HFFc6 (cell line): ENCODE data around the gene HACD1. TPM values are rescaled to one million over a fixed set of nuclear protein-coding genes. Genes with fewer than 3 reads are reported as not detected.
A peak's percentile ranks its signal among the peaks of the same experiment; 100 is the strongest.

Experiments
- DNase-seq: peaks from one replicate; pipeline ENCODE4 v3.0.0-alpha.2; 2018
- H3K27ac Mint-ChIP-seq: 2 replicates; pipeline ENCODE4 v1.8.0; 2020; ENCODE audit warnings: mild to moderate bottlenecking, mixed read lengths
- H3K27me3 Mint-ChIP-seq: 2 replicates; pipeline ENCODE4 v1.8.0; 2021; ENCODE audit warnings: mild to moderate bottlenecking, moderate library complexity, mixed read lengths; ENCODE audit not compliant: insufficient read depth
- H3K36me3 Mint-ChIP-seq: 2 replicates; pipeline ENCODE4 v1.8.0; 2021; ENCODE audit warnings: low read depth, mixed read lengths
- H3K4me1 Mint-ChIP-seq: 2 replicates; pipeline ENCODE4 v1.8.0; 2020; ENCODE audit warnings: low read depth, mixed read lengths
- H3K4me3 Mint-ChIP-seq: 2 replicates; pipeline ENCODE4 v1.8.0; 2020; ENCODE audit warnings: mild to moderate bottlenecking, moderate library complexity, mixed read lengths
- H3K9me3 Mint-ChIP-seq: 2 replicates; pipeline ENCODE4 v1.8.0; 2020; ENCODE audit warnings: mild to moderate bottlenecking, mixed read lengths
- long read RNA-seq: library from polyadenylated mRNA; unstranded; transcript quantifications from one replicate; pipeline ENCODE4 v2.0.0, GENCODE V29; 2019
- total RNA-seq, 6 experiments: library from RNA; stranded (reverse); fragmentation: NEBNext Ultra II Directional; extraction: Animal tissue kit (Norgen Biotek cat#: 25700); gene quantifications; 2 replicates in 1 of 6; 3 replicates in 5 of 6; pipeline ENCODE4 v1.2.3, GENCODE V29; 2021
- TF ChIP-seq, protein P1 (sequence below): fragments of 200-600 bp; sonication (generic); IDR thresholded peaks from 2 replicates; pipeline ENCODE4 v1.5.0; 2021; ENCODE audit warnings: antibody characterized with exemption, mild to moderate bottlenecking

Gene HACD1, protein sequence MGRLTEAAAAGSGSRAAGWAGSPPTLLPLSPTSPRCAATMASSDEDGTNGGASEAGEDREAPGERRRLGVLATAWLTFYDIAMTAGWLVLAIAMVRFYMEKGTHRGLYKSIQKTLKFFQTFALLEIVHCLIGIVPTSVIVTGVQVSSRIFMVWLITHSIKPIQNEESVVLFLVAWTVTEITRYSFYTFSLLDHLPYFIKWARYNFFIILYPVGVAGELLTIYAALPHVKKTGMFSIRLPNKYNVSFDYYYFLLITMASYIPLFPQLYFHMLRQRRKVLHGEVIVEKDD
- 100 to 1,000 TPM in 3 of 6 experiments, 10 to 100 TPM in 3; 84.6 to 138 (median 100) TPM for total RNA-seq
- long read RNA-seq, transcript HACD1-201 (2 exons, 773 nt): major isoform, 8 of 30 reads
- long read RNA-seq, partial matches to known transcripts: 5 of 30 reads
- long read RNA-seq, other reads (novel, unspliced or antisense): 15 of 30 reads

DNA sequence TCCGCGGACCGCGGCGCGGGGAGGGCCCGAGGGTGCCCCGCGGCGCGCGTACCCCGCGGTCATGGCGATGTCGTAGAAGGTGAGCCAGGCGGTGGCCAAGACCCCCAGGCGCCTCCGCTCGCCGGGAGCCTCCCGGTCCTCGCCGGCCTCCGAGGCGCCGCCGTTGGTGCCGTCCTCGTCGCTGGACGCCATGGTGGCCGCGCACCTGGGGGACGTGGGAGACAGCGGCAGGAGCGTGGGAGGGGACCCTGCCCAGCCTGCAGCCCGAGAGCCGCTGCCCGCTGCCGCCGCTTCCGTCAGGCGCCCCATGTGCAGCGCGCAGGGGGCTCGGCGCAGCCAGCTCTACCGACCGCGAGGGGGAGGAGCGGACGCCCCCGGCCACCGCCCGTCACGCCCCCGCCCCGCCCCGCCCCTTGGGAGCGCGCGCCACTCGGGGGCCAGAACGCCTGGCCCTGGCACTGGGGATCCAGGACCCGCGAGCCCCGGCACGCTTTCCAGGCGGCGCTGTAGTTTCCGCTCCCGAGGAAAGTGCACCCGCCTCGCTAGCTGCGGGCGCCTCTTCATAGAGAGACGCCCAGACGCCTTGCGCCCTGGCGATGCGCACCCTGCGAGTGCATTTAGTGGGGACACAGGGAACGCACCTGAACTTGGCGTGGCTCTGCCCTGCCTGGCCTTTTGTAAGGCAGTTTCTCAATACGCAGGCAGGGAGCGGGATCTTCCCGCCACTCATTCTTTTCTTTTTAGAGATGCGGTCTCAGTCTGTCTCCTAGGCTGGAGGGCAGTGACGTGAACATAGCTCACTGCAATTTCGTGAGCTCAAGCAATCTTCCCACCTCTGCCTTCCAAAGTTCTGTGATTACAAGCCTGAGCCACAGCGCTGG lies at the start of gene HACD1:
HACD1 (minus strand) TSS at position 344 of the 881 bp plus-strand sequence; CDS start at position 309, 35 bp downstream.
- peak; percentile 71 for DNase-seq
- Mint-ChIP-seq H3K27me3 (peaks cover 1% of the 10 kb centered on the region; the same call in 1 of the 2 replicates), H3K4me3 (peak within 1 kb of the TSS; percentile 96), H3K36me3 (peaks cover 16% of the 10 kb centered on the region), H3K9me3 (no peaks in the 10 kb centered on the region), H3K27ac (peak within 1 kb of the TSS; percentile 92), H3K4me1 (peaks cover 28% of the 10 kb centered on the region)
- TF ChIP-seq, protein P1, sequence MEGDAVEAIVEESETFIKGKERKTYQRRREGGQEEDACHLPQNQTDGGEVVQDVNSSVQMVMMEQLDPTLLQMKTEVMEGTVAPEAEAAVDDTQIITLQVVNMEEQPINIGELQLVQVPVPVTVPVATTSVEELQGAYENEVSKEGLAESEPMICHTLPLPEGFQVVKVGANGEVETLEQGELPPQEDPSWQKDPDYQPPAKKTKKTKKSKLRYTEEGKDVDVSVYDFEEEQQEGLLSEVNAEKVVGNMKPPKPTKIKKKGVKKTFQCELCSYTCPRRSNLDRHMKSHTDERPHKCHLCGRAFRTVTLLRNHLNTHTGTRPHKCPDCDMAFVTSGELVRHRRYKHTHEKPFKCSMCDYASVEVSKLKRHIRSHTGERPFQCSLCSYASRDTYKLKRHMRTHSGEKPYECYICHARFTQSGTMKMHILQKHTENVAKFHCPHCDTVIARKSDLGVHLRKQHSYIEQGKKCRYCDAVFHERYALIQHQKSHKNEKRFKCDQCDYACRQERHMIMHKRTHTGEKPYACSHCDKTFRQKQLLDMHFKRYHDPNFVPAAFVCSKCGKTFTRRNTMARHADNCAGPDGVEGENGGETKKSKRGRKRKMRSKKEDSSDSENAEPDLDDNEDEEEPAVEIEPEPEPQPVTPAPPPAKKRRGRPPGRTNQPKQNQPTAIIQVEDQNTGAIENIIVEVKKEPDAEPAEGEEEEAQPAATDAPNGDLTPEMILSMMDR: peak; percentile 69

DNA sequence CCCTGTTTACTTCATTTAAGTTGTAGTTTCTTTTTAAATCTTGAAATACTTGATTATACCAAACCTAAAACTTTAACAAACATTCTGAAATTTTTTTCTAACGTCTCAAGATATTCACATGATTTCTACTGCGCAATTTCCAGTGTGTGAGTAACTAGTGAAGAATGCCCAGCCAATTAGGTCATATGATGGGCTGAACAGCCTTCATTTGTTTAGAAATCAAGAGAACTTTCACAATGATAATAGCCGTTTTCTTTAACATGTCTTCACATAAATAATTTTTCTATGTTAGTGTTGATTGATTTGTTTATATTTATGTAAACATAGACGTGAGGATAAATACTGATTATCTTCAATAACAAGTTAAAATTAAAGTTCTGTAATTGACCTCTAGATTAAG lies 48.6 kb upstream of the HACD1 start:
- Mint-ChIP-seq H3K4me3 (peak overlapping the region; percentile 61), H3K4me1 (peaks cover 94% of the 10 kb centered on the region), H3K36me3 (peaks cover 59% of the 10 kb centered on the region)

DNA sequence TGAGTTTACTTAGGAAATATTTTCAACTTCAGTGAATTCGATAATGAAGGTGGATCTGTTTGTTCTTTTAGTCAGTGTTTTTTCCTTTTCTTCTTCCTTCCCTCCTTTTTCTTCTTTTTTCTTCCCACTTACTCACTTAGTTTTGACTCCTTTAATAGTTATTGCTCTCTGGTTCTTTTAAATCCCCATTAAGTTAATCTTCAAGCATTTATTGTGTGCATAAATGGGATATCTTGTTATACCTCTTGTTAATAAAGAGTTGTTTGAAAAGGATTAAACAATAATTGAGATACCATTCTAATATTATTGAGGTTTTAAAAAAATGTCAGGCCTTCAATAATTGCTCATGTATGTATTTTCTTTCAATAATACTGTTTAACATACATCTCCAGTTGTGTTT lies 46.3 kb upstream of the HACD1 start:
- no peak overlapping the region for H3K27ac Mint-ChIP-seq
- H3K4me3 Mint-ChIP-seq: no peak overlapping the region
- peaks cover 86% of the 10 kb centered on the region for H3K4me1 Mint-ChIP-seq
- H3K9me3 Mint-ChIP-seq: no peaks in the 10 kb centered on the region
- DNase-seq: no peak
- TF ChIP-seq, protein P1: no peak
- H3K27me3 Mint-ChIP-seq: peaks cover 2% of the 10 kb centered on the region; the same call in 1 of the 2 replicates
- peaks cover 51% of the 10 kb centered on the region for H3K36me3 Mint-ChIP-seq

More for the DNA sequence above, 48.6 kb upstream of the HACD1 start:
- TF ChIP-seq, protein P1: no peak
- H3K27me3 Mint-ChIP-seq: peaks cover 2% of the 10 kb centered on the region; the same call in 1 of the 2 replicates
- H3K27ac Mint-ChIP-seq: peak overlapping the region; percentile 78
- no peaks in the 10 kb centered on the region for H3K9me3 Mint-ChIP-seq
- DNase-seq: peak; percentile 81

DNA sequence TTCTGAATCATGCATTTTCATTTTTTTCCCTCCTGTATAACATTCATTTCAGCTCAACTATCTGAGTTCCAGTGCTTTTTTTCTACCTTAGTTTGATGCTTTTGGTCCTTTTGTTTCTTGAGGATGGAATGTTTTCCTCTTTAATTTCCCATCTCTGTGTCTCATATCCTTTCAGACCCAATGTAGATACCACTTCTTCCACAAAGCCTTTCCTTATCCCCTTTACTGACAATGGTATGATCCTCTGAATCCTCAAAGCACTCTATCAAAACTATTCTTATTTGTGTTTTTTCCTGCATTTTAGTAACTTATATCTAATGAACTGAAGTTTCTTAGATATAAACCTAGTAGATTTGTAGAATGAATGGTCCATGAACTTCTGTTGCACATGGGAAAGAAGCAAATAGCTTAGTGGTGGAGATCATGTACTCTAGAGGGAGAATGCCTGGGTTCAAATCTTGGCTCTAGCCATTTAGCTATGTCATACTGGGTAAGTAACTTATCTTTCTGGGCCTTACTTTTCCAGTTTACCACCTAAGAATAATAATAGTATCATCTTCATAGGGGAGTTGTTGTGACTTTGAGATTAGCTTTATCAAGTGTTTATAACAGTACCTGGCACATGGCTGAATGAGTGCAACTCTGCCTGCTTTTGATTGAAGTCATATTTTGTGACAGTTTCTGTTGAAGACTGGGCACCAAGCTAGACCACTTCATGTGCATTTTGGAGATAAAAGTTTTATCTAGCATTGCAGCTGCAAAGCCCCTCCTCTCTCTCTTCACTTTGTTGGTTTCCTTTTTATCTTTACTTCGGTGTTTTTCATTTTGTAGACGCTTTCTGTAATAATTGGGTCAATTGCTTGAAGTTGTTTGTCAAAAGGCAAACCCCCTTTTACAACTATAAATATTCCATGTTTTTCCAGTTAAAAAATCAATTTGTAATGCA lies 45.3 kb upstream of the HACD1 start:
- peak overlapping the region; percentile 67; the same call in 1 of the 2 replicates for H3K27ac Mint-ChIP-seq
- H3K4me1 Mint-ChIP-seq: peaks cover 86% of the 10 kb centered on the region
- TF ChIP-seq, protein P1: no peak
- H3K4me3 Mint-ChIP-seq: peak overlapping the region; percentile 11; the same call in 1 of the 2 replicates
- H3K9me3 Mint-ChIP-seq: no peaks in the 10 kb centered on the region; the same call in 1 of the 2 replicates
- peaks cover 2% of the 10 kb centered on the region; the same call in 1 of the 2 replicates for H3K27me3 Mint-ChIP-seq
- H3K36me3 Mint-ChIP-seq: peaks cover 51% of the 10 kb centered on the region
- no peak for DNase-seq
